ENCODE data around the gene ROBO3. TPM values are rescaled to one million over a fixed set of nuclear protein-coding genes. Genes with fewer than 3 reads are reported as not detected.

ROBO3 gene
- total RNA-seq, 1 donor from 2014 or later = 11.3 TPM

GRCh38 chr11:124896821-124897391, 31.7 kb downstream of the ROBO3 start:
- Histone ChIP-seq H3K27me3 (ENCODE audit: low read depth) (no peaks in the 10 kb centered on the region), H3K4me1 (peaks cover 57% of the 10 kb centered on the region), H3K4me3 (peak overlapping the region; percentile 51), H3K27ac (peak overlapping the region; percentile 85), H3K36me3 (no peaks in the 10 kb centered on the region), H3K9me3 (no peaks in the 10 kb centered on the region)
- DNase-seq (no peak), ATAC-seq (peak in 1 of 2 donors; percentile 27)
- intact Hi-C loops (cut with DNase I) = no loop called here
- no peak for TF ChIP-seq CTCF (IDR thresholded peaks at IDR 0.05)

- intact Hi-C loops (cut with DNase I) = no loop called here
- ATAC-seq = peak; percentile 31 to 46
Observed at GRCh38 chr11:124897674-124898262, 32.5 kb downstream of the ROBO3 start, which contains the start of gene ROBO4. Gene ROBO4 (minus strand): TSS chr11:124897865. CDS start chr11:124897795, 70 bp downstream.

GRCh38 chr11:124898263-124898680, 33.0 kb downstream of the ROBO3 start:
- no peak for DNase-seq
- TF ChIP-seq CTCF (IDR thresholded peaks at IDR 0.05) = no peak
- Histone ChIP-seq H3K9me3 (no peaks in the 10 kb centered on the region), H3K4me3 (peak overlapping the region; percentile 51), H3K4me1 (peaks cover 44% of the 10 kb centered on the region), H3K27ac (peak overlapping the region; percentile 85), H3K36me3 (no peaks in the 10 kb centered on the region), H3K27me3 (ENCODE audit: low read depth) (no peaks in the 10 kb centered on the region)
- peak; percentile 25 to 35 for ATAC-seq
- intact Hi-C loops (cut with DNase I) = no loop called here

More at GRCh38 chr11:124897674-124898262, 32.5 kb downstream of the ROBO3 start, which contains the start of gene ROBO4:
- DNase-seq = no peak
- TF ChIP-seq CTCF (IDR thresholded peaks at IDR 0.05) = no peak
- H3K27me3 ChIP-seq (ENCODE audit: low read depth) = no peaks in the 10 kb centered on the region
- H3K4me1 ChIP-seq = peaks cover 48% of the 10 kb centered on the region
- H3K36me3 ChIP-seq = no peaks in the 10 kb centered on the region
- peak within 1 kb of the TSS; percentile 51 for H3K4me3 ChIP-seq
- H3K9me3 ChIP-seq = no peaks in the 10 kb centered on the region
- H3K27ac ChIP-seq = peak within 1 kb of the TSS; percentile 85

GRCh38 chr11:124898711-124899110, 33.5 kb downstream of the ROBO3 start:
- Histone ChIP-seq H3K27me3 (ENCODE audit: low read depth) (no peaks in the 10 kb centered on the region), H3K27ac (peak overlapping the region; percentile 85), H3K36me3 (no peaks in the 10 kb centered on the region), H3K9me3 (no peaks in the 10 kb centered on the region), H3K4me3 (no peak overlapping the region), H3K4me1 (peaks cover 40% of the 10 kb centered on the region)
- peak; percentile 56 to 68 for ATAC-seq
- TF ChIP-seq CTCF (IDR thresholded peaks at IDR 0.05) = no peak
- DNase-seq = no peak
- intact Hi-C loops (cut with DNase I) = no loop called here

- no peaks in the 10 kb centered on the region for H3K27me3 ChIP-seq (ENCODE audit: low read depth)
- DNase-seq = no peak
- no peak overlapping the region for H3K4me3 ChIP-seq
- peak overlapping the region; percentile 85 for H3K27ac ChIP-seq
- intact Hi-C loops (cut with DNase I) = no loop called here
- no peaks in the 10 kb centered on the region for H3K36me3 ChIP-seq
- no peak for TF ChIP-seq CTCF (IDR thresholded peaks at IDR 0.05)
- no peaks in the 10 kb centered on the region for H3K9me3 ChIP-seq
- peaks cover 32% of the 10 kb centered on the region for H3K4me1 ChIP-seq
- no peak for ATAC-seq
Observed at GRCh38 chr11:124899383-124900145, 34.3 kb downstream of the ROBO3 start.

Data from lower lobe of right lung (tissue), 2 donors.